GM10266 (cell line): ENCODE measurements around the gene CAMSAP3.

Source experiments
- DNase-seq: peaks from one replicate; pipeline ENCODE4 v3.0.0; 2012; ENCODE audit errors: extremely low spot score
- TF ChIP-seq, protein P1 (sequence below): IDR thresholded peaks from 2 replicates; pipeline ENCODE4 v1.5.1; 2012; ENCODE audit warnings: mild to moderate bottlenecking, low read depth; ENCODE audit not compliant: control insufficient read depth, insufficient read depth; ENCODE audit errors: missing control alignments

CAMSAP3 gene, protein sequence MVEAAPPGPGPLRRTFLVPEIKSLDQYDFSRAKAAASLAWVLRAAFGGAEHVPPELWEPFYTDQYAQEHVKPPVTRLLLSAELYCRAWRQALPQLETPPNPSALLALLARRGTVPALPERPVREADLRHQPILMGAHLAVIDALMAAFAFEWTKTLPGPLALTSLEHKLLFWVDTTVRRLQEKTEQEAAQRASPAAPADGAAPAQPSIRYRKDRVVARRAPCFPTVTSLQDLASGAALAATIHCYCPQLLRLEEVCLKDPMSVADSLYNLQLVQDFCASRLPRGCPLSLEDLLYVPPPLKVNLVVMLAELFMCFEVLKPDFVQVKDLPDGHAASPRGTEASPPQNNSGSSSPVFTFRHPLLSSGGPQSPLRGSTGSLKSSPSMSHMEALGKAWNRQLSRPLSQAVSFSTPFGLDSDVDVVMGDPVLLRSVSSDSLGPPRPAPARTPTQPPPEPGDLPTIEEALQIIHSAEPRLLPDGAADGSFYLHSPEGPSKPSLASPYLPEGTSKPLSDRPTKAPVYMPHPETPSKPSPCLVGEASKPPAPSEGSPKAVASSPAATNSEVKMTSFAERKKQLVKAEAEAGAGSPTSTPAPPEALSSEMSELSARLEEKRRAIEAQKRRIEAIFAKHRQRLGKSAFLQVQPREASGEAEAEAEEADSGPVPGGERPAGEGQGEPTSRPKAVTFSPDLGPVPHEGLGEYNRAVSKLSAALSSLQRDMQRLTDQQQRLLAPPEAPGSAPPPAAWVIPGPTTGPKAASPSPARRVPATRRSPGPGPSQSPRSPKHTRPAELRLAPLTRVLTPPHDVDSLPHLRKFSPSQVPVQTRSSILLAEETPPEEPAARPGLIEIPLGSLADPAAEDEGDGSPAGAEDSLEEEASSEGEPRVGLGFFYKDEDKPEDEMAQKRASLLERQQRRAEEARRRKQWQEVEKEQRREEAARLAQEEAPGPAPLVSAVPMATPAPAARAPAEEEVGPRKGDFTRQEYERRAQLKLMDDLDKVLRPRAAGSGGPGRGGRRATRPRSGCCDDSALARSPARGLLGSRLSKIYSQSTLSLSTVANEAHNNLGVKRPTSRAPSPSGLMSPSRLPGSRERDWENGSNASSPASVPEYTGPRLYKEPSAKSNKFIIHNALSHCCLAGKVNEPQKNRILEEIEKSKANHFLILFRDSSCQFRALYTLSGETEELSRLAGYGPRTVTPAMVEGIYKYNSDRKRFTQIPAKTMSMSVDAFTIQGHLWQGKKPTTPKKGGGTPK

DNA sequence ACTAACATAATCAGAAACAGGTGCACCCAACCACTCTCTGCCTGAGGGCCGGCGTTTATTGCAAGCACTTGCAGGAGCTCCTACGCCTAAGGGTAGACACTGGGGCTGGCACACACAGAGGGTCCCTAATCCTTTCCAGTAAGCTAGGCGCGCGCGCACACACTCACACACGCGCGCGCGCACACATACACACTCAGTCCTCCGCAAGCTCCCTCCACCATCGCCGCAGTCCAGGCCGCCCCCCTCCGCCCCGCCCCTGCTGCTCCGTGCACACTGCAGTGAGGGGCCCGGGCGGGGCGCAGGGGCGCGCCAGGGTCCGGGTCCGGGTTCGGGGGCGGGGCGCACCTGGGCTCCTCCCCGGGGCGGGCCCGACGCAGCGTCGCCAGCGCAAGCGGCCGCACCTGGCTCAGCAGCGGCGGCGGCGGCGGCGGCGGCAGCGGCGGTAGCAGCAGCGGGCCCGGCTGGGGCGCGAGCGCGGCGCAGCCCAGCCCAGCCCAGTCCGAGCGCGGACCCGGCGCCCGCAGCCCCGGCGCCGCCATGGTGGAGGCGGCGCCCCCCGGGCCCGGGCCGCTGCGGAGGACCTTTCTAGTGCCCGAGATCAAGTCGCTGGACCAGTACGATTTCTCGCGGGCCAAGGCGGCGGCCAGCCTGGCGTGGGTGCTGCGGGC is at the start of gene CAMSAP3:
TSS of gene CAMSAP3 (plus strand) at position 398 of the 668 bp plus-strand sequence. CDS start at position 538, 140 bp downstream.
- DNase-seq: peak; percentile 85
- TF ChIP-seq, protein P1, sequence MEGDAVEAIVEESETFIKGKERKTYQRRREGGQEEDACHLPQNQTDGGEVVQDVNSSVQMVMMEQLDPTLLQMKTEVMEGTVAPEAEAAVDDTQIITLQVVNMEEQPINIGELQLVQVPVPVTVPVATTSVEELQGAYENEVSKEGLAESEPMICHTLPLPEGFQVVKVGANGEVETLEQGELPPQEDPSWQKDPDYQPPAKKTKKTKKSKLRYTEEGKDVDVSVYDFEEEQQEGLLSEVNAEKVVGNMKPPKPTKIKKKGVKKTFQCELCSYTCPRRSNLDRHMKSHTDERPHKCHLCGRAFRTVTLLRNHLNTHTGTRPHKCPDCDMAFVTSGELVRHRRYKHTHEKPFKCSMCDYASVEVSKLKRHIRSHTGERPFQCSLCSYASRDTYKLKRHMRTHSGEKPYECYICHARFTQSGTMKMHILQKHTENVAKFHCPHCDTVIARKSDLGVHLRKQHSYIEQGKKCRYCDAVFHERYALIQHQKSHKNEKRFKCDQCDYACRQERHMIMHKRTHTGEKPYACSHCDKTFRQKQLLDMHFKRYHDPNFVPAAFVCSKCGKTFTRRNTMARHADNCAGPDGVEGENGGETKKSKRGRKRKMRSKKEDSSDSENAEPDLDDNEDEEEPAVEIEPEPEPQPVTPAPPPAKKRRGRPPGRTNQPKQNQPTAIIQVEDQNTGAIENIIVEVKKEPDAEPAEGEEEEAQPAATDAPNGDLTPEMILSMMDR: no peak

GRCh38 chr19:7545904-7546303 is 49.8 kb upstream of the CAMSAP3 start:
- TF ChIP-seq, protein P1: no peak
- DNase-seq: no peak

- no peak for DNase-seq
- TF ChIP-seq, protein P1: no peak
Measured at GRCh38 chr19:7547159-7547558, 48.5 kb upstream of the CAMSAP3 start.

DNA sequence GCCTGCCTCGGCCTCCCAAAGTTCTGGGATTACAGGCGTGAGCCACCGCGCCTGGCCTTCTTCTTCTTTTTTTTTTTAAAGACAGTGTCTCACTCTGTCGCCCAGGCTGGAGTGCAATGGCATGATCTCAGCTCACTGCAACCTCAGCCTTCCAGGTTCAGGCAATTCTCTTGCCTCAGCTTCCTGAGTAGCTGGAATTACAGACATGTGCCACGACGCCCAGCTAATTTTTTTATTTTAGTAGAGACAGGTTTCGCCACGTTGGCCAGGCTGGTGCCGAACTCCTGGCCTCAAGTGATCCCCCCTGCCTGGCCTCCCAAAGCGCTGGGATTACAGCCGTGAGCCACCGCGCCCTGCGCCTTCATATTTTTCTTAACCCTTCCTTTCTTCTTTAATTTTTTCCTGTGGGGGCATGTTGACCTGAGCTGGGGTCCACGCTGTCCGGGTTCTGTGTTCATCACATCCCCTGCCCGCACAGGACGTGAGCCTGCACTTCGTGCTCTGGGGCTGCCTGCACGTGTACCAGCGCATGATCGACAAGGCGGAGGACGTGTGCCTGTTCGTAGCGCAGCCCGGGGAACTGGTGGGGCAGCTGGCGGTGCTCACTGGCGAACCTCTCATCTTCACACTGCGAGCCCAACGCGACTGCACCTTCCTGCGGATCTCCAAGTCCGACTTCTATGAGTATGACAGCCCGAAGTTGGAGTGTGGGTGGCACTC is 46.1 kb upstream of the CAMSAP3 start:
- no peak for DNase-seq

DNA sequence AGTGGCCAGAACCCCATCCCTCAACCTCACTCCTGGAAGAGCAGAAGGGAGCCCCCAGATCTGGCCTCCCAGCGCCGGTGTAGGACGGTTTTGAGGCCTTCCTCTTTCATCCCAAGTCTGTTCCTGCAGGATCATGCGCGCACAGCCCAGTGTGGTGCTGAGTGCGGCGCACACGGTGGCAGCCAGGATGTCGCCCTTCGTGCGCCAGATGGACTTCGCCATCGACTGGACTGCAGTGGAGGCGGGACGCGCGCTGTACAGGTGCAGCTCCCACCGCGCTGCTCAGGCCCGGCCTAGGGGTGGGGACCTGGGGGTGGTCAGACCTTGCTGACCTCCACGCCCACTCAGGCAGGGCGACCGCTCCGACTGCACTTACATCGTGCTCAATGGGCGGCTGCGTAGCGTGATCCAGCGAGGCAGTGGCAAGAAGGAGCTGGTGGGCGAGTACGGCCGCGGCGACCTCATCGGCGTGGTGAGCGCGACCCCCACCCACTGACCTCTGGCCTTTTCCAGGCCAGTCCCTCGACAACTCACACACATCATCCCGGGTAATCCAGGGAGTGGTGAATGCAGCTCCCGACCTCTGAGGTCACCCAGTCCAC is 45.4 kb upstream of the CAMSAP3 start:
- no peak for DNase-seq
- TF ChIP-seq, protein P1: no peak

More for the DNA sequence above, 46.1 kb upstream of the CAMSAP3 start:
- TF ChIP-seq, protein P1: no peak
